Stomach (tissue), 9 donors: ENCODE data around the gene PRAMEF18. TPM values are rescaled to one million over a fixed set of nuclear protein-coding genes. Genes with fewer than 3 reads are reported as not detected.
"Not testable (repeated sequence)": the region's sequence is repeated elsewhere in the genome, so short reads cannot be mapped to it uniquely, and the experiment has no call there.

Experiments used
- DNase-seq, 2 donors: peaks; one replicate each; pipeline versions ENCODE4 v3.0.0 to v3.0.0-alpha.2; 2013 to 2019
- H3K27ac ChIP-seq, 5 donors: fragments of 200-600 bp in 4 of 5; sonication (generic) in 4 of 5; one replicate each; pipeline ENCODE4 v1.5.1; 2013 to 2019; ENCODE audit warnings: mild to moderate bottlenecking in 1 of 5, moderate library complexity in 1 of 5
- H3K27me3 ChIP-seq, 3 donors: fragments of 200-600 bp; sonication (generic); one replicate each; pipeline ENCODE4 v1.5.1; 2017 to 2019; ENCODE audit warnings: mixed run types in 1 of 3
- H3K36me3 ChIP-seq, 4 donors: fragments of 200-600 bp; sonication (generic); 1 replicate in 3 of 4; 2 replicates in 1 of 4; pipeline ENCODE4 v1.5.1; 2016 to 2019
- H3K4me1 ChIP-seq, 4 donors: fragments of 200-600 bp; sonication (generic); one replicate each; pipeline ENCODE4 v1.5.1; 2016 to 2019
- H3K4me3 ChIP-seq, 4 donors: fragments of 200-600 bp; sonication (generic) in 3 of 4; one replicate each; pipeline ENCODE4 v1.5.1; 2016 to 2019; ENCODE audit warnings: mild to moderate bottlenecking in 1 of 4
- H3K9me3 ChIP-seq, 4 donors: fragments of 200-600 bp; sonication (generic); one replicate each; pipeline ENCODE4 v1.5.1; 2016 to 2019
- WGBS, 5 donors: extraction: QIAGEN DNeasy Blood & Tissue Kit in 3 of 5; methylation state at CpG; one replicate each; pipeline versions ENCODE4 v1.1.5 to v1.1.7; 2013 to 2018; 5-methylcytosine and 5-hydroxymethylcytosine counted together
- intact Hi-C: fragments of 100-400 bp; cut with DNase I; formaldehyde crosslinking; loops from one replicate; pipeline ENCODE4 v1.15.1; 2023; ENCODE audit warnings: low total_unique reads
- polyA plus RNA-seq, 3 donors: library from polyadenylated mRNA; stranded (reverse); fragments of 200-250 nt; gene quantifications; one replicate each; pipeline ENCODE4 v1.2.3, GENCODE V29; 2013
- total RNA-seq, 5 donors: library from RNA; depleted of rRNA; stranded (reverse); fragments of >200 nt; gene quantifications; one replicate each; pipeline versions ENCODE4 v1.1.0 to v1.2.3, GENCODE V29; 2014 to 2016
- donor health status: healthy with polysubstance abuse.
- donor health status: Bipolar disorder and iron deficiency.
- donor health status: healthy.

The PRAMEF18 gene
- total and polyA plus RNA-seq, 8 donors: not detected

DNA sequence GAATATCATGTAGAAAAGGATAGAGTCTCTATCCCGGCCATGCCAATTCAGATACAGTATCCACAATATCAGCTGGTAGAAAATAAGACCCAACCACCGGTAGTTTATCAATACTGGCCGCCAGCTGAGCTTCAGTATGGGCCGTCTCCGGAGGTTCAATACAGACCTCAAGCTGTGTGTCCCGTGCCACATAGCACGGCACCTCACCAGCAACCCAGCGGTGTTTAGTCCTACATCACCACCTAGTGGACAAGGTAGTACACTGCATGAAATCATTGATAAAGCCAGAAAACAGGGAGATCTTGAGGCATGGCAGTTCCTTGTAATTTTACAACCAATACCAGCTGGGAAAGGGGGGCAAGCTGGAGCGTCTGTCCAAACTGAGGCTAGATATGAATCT, 17.2 kb downstream of the PRAMEF18 start:
- H3K27ac ChIP-seq, H3K27me3 ChIP-seq, H3K36me3 ChIP-seq, H3K4me1 ChIP-seq, H3K4me3 ChIP-seq, DNase-seq, H3K9me3 ChIP-seq, intact Hi-C loops: not testable (repeated sequence)
- no CpG with 5 or more reads among the region's 9 CpGs for WGBS, 5 donors

DNA sequence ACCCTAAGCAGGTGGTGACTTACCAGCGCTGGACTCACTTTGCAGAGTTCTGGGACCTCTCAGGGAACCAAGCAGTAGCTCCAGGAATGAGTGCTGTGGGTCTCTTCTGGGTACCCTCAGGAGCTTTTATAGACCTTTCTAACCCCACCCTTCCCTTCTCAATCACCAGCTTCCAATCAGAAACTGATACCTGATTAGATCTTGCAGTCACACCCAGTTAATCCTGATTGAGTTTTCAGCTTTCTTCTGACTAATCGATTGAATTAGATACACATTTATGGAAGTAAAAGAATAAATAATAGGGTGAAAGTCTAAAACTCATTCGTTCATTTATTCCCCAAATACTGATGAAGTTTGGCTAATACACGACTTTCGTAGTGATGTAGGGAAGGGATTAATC, 24.6 kb downstream of the PRAMEF18 start, which contains the start of gene PRAMEF13:
TSS of gene PRAMEF13 (minus strand) at position 101 of the 400 bp plus-strand sequence. CDS start 1,820 bp downstream, outside the sequence.
- H3K4me1 ChIP-seq, H3K27ac ChIP-seq, DNase-seq, H3K27me3 ChIP-seq, H3K36me3 ChIP-seq, H3K4me3 ChIP-seq, intact Hi-C loops, H3K9me3 ChIP-seq: not testable (repeated sequence)
- WGBS, 5 donors: 33% methylated on average over 1 of the region's 5 CpGs; no CpG with 5 or more reads in 4 of the 5 donors

Other genes with a start within 250 kb of the PRAMEF18 start
- gene PRAMEF27, start 169.6 kb downstream of the PRAMEF18 start, total RNA-seq: not detected
- gene PRAMEF27, start 169.6 kb downstream of the PRAMEF18 start, polyA plus RNA-seq: not detected
- not detected for gene HNRNPCL3, start 165.4 kb downstream of the PRAMEF18 start, total RNA-seq
- not detected for gene HNRNPCL3, start 165.4 kb downstream of the PRAMEF18 start, polyA plus RNA-seq
- not detected for gene PRAMEF25, start 155.4 kb downstream of the PRAMEF18 start, total RNA-seq
- gene PRAMEF25, start 155.4 kb downstream of the PRAMEF18 start, polyA plus RNA-seq: not detected
- gene HNRNPCL2, start 109.3 kb downstream of the PRAMEF18 start, total RNA-seq: not detected
- not detected for gene HNRNPCL2, start 109.3 kb downstream of the PRAMEF18 start, polyA plus RNA-seq
- not detected for gene PRAMEF26, start 70.1 kb downstream of the PRAMEF18 start, total RNA-seq
- not detected for gene PRAMEF26, start 70.1 kb downstream of the PRAMEF18 start, polyA plus RNA-seq
- not detected for gene HNRNPCL4, start 60.5 kb downstream of the PRAMEF18 start, total RNA-seq
- gene HNRNPCL4, start 60.5 kb downstream of the PRAMEF18 start, polyA plus RNA-seq: not detected
- gene PRAMEF9, start 54.3 kb downstream of the PRAMEF18 start, total RNA-seq: not detected
- not detected for gene PRAMEF9, start 54.3 kb downstream of the PRAMEF18 start, polyA plus RNA-seq
- gene PRAMEF13, start 24.7 kb downstream of the PRAMEF18 start, total RNA-seq: not detected
- gene PRAMEF13, start 24.7 kb downstream of the PRAMEF18 start, polyA plus RNA-seq: not detected
- gene PRAMEF5, start 28.0 kb upstream of the PRAMEF18 start, total RNA-seq: not detected
- not detected for gene PRAMEF5, start 28.0 kb upstream of the PRAMEF18 start, polyA plus RNA-seq
- not detected for gene PRAMEF8, start 59.0 kb upstream of the PRAMEF18 start, total RNA-seq
- gene PRAMEF8, start 59.0 kb upstream of the PRAMEF18 start, polyA plus RNA-seq: not detected
- gene PRAMEF33, start 77.4 kb upstream of the PRAMEF18 start, total RNA-seq: not detected
- gene PRAMEF33, start 77.4 kb upstream of the PRAMEF18 start, polyA plus RNA-seq: not detected
- not detected for gene PRAMEF15, start 89.4 kb upstream of the PRAMEF18 start, total RNA-seq
- gene PRAMEF15, start 89.4 kb upstream of the PRAMEF18 start, polyA plus RNA-seq: not detected
- gene PRAMEF14, start 121.0 kb upstream of the PRAMEF18 start, total RNA-seq: not detected
- not detected for gene PRAMEF14, start 121.0 kb upstream of the PRAMEF18 start, polyA plus RNA-seq
- gene PRAMEF19, start 145.8 kb upstream of the PRAMEF18 start, total RNA-seq: not detected
- gene PRAMEF19, start 145.8 kb upstream of the PRAMEF18 start, polyA plus RNA-seq: not detected
- gene PRAMEF17, start 163.5 kb upstream of the PRAMEF18 start, total RNA-seq: not detected
- gene PRAMEF17, start 163.5 kb upstream of the PRAMEF18 start, polyA plus RNA-seq: not detected
- gene PRAMEF20, start 184.3 kb upstream of the PRAMEF18 start, total RNA-seq: not detected
- not detected for gene PRAMEF20, start 184.3 kb upstream of the PRAMEF18 start, polyA plus RNA-seq